ENCODE measurements around the gene TMEM120A. TPM values are rescaled to one million over a fixed set of nuclear protein-coding genes. Genes with fewer than 3 reads are reported as not detected.

TMEM120A gene
- total RNA-seq, 1 donor: 9.4 TPM

GRCh38 chr7:75981453-75982305 lies 12.7 kb downstream of the TMEM120A start:
- DNase-seq (ENCODE audit: low read depth in 2 of 3, low spot score in 2 of 3): no peak

GRCh38 chr7:75981203-75981452 lies 13.3 kb downstream of the TMEM120A start:
- DNase-seq (ENCODE audit: low read depth in 2 of 3, low spot score in 2 of 3): no peak

GRCh38 chr7:75980430-75981202 lies 13.8 kb downstream of the TMEM120A start:
- no peak for DNase-seq (ENCODE audit: low read depth in 2 of 3, low spot score in 2 of 3)

- no peak for DNase-seq (ENCODE audit: low read depth in 2 of 3, low spot score in 2 of 3)
Observed at GRCh38 chr7:75979759-75980429, 14.5 kb downstream of the TMEM120A start.

GRCh38 chr7:75977743-75978142 lies 16.7 kb downstream of the TMEM120A start:
- DNase-seq (ENCODE audit: low read depth in 2 of 3, low spot score in 2 of 3): no peak

- peak in 1 of 3 donors; percentile 10 for DNase-seq (ENCODE audit: low read depth in 2 of 3, low spot score in 2 of 3)
Observed at GRCh38 chr7:75971961-75972763, 22.2 kb downstream of the TMEM120A start.

- DNase-seq (ENCODE audit: low read depth in 2 of 3, low spot score in 2 of 3): no peak
Observed at GRCh38 chr7:75971309-75971960, 23.0 kb downstream of the TMEM120A start.

- no peak for DNase-seq (ENCODE audit: low read depth in 2 of 3, low spot score in 2 of 3)
Observed at GRCh38 chr7:75969704-75970498, 24.5 kb downstream of the TMEM120A start.

GRCh38 chr7:75969182-75969581 lies 25.2 kb downstream of the TMEM120A start:
- DNase-seq (ENCODE audit: low read depth in 2 of 3, low spot score in 2 of 3): no peak

GRCh38 chr7:75968561-75969001 lies 25.8 kb downstream of the TMEM120A start:
- no peak for DNase-seq (ENCODE audit: low read depth in 2 of 3, low spot score in 2 of 3)

GRCh38 chr7:75968012-75968411 lies 26.4 kb downstream of the TMEM120A start:
- no peak for DNase-seq (ENCODE audit: low read depth in 2 of 3, low spot score in 2 of 3)

GRCh38 chr7:75967487-75967997 lies 26.9 kb downstream of the TMEM120A start:
- DNase-seq (ENCODE audit: low read depth in 2 of 3, low spot score in 2 of 3): peak in 2 of 3 donors; percentile 36 to 67

- DNase-seq (ENCODE audit: low read depth in 2 of 3, low spot score in 2 of 3): no peak
Observed at GRCh38 chr7:75967055-75967454, 27.3 kb downstream of the TMEM120A start.

GRCh38 chr7:75966190-75966961 lies 28.0 kb downstream of the TMEM120A start:
- DNase-seq (ENCODE audit: low read depth in 2 of 3, low spot score in 2 of 3): no peak

- DNase-seq (ENCODE audit: low read depth in 2 of 3, low spot score in 2 of 3): no peak
Observed at GRCh38 chr7:75965617-75966016, 28.8 kb downstream of the TMEM120A start.

GRCh38 chr7:75963381-75963995 lies 30.9 kb downstream of the TMEM120A start:
- DNase-seq (ENCODE audit: low read depth in 2 of 3, low spot score in 2 of 3): no peak

- peak in 1 of 3 donors; percentile 12 for DNase-seq (ENCODE audit: low read depth in 2 of 3, low spot score in 2 of 3)
Observed at GRCh38 chr7:75962607-75963380, 31.6 kb downstream of the TMEM120A start.

All from hematopoietic multipotent progenitor cell (in vitro differentiated cells).